NK-92 treated with Interleukin-12 subunit alpha and Interleukin-12 subunit beta, amount 100 ng/mL, for 24 hours (cell line): Measurements from ENCODE around the gene ZFYVE27.

Source experiments
- DNase-seq: peaks from one replicate; lab custom pipeline; 2025; lab: John Stamatoyannopoulos, UW

ZFYVE27 gene

DNA sequence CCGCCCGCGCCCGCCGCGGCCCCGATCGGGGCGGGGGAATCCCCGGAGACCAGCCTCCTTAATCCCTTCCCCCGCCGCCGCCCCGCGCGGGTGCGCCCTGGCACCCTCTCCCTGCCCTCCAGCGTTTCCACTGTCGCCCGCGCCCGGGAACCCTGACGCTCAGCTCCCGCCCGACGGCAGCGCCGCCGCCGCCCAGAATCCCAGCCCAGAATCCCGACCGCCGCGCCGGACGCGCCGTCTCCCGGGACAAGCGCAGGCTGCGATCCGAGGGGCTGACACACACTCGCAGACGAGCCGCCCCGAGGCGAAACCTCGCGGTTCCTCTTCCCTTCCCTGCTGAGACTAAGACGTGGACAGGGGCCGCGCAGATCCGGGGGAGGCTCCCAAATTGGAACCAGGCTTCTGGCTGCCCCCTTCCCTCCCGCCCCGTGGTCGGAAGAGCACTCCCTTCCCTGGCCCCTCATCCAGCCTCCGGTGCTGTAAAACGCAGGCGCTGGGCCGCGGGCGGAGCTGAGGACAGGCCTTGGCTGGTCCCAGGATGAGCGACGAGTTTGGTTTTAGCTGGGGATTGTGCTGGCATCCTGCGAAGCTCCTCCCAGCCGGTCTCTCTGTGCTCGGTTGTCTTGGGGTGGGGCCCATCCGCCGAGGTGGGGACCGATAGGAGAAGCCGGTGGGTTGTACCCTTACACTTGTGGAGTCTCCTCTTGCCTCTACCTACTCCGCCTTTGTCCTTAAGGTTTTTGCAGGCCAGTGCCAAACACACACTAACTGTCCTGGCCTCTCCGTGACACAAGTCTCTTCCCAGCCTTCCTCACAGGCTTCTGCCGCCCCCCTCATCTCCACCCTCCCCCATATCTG is 22.3 kb upstream of the ZFYVE27 start:
- DNase-seq, result no peak

DNA sequence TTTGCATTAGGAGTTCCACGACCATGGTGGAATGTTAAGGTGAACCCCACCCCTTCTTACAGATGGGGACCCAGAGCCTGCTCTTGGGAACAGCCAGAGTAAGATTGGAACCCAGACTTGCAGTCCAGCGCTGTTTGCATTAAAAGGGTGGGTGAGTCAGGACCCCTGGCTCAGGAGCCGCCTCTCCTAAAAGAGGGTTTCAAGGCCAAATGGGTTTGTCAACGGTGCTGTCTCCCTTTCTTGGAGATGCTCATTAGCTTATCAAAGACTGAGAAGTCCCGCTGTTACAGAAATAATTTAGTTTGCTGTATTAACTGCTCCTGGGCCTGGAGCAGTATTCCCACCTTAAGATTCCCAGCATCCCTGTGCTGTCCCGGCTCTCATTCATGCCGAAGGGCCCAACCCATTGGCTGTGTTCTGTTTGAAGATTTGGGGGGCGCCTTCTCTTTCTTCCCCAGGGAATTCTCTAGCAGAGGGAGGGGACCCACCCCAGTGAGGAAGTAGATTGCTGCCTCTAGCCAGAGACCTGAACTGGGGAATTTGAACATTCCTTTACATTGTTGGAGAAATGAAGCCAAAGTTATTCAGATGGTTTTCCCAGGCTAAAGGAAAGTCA is 21.6 kb upstream of the ZFYVE27 start:
- no peak for DNase-seq

DNA sequence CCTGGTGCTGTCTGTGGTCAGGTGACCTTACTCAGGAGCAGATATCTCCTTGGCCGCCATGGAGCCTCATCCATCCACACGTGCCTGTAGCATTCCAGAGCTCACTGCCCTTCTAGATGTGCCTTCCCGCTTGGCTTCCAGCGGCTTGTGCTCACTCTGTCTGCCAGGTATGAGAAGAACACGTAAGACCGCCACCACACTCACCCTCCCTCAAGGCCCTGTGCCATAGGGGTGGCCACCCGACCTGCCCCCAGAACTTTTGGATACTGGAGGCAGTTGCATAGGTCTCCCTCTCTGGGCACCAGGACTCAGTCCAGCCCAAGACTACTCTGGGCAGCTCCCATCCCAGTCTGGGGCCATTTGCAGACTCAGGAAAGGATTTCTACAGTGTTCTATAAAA is 19.3 kb upstream of the ZFYVE27 start:
- DNase-seq, result no peak

DNA sequence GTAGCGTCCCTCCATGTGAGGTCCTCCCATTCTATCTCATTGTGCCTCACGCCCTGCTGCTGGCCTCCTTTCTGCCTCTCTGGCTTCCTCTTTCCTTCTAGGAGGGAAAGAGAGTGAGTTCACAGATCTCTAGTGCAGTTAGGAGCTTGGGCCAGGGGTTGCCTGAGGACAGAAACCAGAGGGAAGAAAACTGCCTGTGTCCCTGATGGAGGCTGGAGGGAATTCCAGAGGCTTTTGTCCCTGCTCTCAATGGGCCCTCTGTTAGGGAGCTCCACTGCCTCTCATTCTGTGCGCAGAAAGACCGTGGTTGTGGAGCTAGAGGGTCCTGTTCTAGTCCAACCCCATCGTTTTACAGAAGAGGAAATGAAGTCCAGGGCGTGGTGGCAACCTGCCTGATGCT is 18.8 kb upstream of the ZFYVE27 start:
- DNase-seq, result no peak

DNA sequence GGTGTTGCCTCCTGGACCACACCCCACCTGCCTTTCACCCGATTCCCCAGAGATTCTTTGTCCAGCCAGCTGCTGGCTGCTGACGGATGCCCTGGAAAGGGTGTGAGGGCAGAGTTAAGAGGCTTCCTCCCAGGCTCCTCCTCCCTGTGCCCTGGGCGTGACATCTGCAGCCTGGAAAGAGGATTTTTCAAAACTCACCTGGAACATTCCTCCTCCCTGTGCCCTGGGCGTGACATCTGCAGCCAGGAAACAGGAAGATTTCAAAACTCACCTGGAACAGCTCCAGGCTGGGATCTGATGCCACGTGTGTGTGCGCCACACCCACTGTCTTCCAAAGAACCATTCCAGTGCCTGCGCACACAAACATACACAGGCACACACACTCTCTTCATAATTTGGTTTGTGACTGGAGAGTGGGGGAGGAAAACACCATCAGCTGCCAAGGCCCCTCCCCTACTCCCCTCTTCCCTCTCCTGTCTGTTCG is 18.2 kb upstream of the ZFYVE27 start:
- DNase-seq, result no peak

DNA sequence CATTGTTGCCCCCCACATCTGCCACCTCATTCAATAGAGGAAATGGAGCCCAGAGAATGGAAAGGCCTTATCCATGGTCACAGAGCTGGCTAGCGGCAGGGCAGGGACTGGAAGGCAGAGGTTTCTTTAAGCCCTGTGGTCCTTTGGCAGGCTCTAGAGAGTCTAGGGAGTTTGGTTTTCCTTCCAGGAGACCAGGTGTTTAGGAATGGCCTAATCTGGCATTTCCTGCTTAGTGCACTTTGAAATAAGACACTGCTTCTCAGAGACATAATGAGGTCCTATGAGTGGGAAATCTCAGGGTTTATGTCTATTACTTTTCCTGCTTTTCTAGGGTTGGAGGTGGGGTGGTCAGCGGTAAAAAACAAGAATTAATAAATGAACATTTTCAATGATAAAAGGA is 17.3 kb upstream of the ZFYVE27 start:
- DNase-seq, result no peak

DNA sequence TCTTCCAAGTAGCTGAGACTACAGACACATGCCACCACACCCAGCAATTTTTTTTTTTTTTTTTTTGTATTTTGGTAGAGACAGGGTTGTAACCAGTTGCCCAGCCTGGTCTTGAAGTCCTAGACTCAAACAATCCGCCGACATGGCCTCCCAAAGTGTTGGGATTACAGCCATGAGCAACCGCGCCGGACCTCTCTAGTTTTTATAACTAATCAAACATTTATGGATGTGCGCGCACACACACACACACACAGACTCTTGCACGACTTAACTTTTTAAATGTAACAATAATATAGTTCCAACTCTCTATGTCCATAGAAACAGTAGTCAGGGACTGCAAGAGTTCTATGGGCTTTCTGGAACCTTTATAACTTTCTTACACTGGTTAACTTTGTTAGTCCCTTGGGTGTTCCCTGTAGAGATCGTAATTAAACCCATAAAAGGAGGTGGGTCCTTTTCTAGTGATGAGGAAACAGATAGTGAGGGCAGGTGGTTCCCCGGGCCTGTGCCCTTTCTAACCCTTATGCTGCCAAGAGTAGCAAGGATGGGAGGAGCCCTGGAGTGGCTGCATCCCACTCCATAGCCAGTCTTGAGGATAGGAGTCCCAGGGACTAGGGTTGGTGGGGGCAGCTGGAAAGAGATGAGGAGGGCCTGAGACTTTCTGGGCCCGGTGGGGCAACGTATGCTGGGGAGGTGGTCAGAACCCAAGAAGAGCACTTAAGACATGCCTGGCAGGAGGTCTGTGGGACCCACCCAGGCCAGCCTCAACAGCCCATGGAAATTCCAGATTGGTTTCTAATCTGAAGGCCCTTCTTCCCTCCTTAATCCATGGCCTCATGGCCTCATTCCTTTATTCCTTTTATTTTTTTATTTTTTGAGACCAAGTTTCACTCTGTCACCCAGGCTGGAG is 14.8 kb upstream of the ZFYVE27 start:
- DNase-seq, result no peak

DNA sequence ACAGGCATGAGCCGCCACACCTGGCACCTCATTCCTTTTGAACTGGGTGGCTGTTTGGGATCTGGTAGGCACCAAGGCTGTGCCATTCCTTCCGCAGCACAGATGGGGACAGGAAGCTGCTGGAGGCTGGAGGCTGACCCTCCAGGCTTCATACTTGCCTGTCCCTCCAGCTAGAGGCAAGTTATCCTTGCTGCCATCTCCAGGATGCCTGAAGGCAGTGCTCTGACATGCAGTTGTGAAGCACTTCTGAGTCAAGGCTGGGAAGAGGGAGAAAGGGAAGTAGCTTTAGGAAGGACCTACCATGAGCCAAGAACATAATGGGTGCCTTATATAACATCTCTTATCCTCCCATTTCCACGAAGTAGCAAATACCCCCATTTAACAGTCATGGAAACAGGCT is 13.9 kb upstream of the ZFYVE27 start:
- DNase-seq, result no peak

DNA sequence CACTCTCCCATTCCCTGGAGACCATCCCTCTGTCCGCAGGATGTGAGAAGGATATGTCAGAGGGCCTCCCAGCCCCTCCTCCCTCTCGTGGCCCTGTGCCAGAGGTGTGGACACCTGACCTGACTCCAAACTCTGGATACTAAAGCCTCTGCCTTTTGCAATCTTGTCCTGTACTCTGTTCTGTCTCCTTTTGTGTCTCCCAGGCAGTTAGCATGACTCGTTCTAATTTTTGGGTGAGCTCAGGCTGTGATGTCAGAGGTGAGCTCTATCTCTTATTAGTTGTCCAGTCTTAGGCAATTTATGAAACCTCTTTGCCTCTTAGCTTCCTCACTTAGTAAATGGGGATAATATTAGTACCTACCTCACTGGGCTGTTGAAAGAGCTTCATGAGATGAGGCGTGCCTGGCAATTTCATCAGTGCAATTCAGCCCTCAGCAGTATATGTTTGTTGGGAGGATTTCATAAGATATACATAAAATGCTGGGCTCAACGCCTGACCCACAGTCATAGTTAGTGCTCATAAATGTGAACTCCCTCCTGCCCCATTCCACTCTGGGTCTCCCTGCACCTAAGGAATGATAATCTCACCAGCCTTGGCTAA is 12.5 kb upstream of the ZFYVE27 start:
- no peak for DNase-seq

DNA sequence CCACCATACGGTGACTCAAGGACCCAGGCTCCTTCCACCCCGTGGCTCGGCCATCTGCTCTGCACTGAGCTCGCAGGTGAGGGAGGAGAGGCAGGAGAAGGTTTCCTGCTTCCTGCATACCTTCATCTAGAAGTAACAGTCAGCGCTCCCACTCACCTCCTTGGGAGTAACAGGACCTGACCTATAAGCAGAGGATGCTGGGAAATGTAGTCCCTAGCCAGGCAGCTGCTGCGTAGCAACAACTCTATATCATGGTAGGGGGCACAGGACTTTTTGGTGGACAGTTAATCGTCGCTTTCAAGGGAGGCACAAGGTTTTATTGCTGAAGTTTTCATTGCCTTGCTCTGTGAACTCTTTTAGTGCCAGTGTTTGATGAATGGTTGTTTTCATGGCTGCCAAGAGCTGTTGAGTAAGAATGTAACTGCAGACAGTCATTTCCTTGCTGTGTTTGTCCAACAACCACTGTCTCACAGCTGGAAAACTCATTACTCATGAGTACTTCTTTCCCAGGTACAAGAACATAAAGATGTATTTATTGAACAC is 10.2 kb upstream of the ZFYVE27 start:
- DNase-seq, result no peak

DNA sequence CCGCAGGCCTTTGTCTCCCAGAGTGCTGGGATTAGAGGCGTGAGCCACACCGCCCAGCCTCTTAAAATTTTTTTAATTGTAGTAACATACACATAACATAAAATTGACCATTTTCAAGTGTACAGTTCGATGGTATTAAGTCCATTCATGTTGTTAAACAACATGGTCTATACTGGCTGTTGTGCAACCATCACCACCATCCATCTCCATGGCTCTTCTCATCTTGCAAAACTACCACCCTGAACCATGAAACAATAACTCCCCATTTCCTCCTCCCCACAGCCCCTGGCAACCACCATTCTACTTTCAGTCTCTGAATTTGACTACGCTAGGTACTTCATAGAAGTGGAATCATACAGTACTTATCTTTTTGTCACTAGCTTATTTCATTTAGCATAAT is 7.9 kb upstream of the ZFYVE27 start:
- no peak for DNase-seq

DNA sequence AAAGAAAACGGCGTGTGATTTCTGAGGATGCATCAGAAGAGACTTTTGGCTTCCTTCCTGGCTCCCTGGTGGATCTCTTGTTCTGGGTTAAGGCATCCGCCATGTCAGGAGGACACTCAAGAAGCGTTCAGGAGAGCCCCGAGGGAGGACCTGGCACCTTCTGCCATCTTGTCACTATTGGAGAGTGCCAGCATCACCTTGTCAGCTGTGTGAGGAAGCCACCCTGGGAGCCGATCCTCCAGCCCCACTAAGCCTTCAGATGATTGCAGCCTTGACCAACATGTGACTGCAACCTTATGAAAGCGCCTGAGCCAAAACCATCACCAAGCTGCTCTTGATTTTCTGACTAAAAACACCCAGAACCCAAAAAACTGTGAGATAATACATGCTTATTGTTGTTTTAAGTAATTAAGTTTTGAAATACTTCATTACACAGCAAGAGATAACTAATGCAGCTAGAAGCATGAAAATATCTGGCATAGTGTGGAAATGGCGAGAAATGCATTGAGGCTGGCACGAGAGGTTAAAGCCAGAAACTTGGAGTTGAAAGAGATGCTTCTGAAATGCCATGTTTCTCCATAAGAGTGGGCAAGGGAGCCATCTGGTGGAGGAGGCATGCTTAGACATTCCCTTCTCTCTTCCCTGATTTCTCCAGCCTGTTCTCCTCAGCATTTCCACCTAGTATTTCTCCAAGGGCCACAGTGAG is 5.4 kb upstream of the ZFYVE27 start:
- no peak for DNase-seq

DNA sequence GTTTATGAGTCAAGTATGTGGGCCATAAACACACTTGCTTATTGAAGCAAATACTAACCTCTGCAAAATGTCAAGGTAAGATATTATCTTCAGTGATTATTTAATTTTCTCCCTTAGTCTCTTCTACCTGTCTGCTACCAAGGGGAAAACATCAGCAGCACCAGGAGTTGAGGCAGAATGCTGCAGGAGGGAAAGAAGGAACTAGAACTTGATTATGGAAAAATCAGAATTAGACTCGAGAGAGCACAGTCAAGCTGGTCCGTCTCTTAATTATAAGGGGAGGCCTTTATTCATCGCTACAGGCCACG is 4.9 kb upstream of the ZFYVE27 start:
- no peak for DNase-seq

DNA sequence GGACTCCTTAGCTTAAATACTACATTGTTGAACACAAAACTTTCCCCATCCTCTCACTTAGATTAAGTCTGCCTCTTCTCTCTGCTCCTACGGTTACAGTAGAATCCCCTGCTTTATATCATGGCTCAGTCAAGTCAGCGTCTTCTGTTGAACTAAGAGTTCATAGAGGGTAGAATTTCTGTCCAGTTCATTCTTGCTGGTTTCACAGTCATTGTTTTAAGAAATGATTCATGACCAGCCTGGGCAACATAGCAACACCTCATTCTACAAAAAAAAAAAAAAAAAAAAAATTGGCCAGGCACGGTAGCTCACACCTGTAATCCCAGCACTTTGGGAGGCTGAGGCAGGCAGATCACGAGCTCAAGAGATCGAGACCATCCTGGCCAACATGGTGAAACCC is 3.7 kb upstream of the ZFYVE27 start:
- no peak for DNase-seq

DNA sequence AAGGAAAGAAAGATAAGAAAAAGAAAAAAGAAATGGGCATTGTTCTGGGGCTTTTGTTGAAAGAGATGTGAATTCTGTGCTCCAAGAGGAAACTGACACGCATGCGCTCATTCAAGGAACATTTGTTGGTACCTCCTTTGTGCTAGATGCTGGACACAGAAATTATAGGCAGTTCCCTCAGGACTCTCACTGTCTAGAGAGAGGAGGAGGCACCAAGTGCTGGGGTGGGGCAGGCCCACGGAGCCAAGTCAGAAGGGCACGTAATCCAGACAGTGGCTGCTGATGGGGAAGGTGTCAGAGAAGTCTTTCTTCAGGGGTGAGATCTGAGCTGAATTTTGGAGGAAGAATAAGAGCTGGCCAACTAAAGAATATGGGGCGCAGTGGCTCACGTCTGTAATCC is 2.9 kb upstream of the ZFYVE27 start:
- DNase-seq, result no peak

DNA sequence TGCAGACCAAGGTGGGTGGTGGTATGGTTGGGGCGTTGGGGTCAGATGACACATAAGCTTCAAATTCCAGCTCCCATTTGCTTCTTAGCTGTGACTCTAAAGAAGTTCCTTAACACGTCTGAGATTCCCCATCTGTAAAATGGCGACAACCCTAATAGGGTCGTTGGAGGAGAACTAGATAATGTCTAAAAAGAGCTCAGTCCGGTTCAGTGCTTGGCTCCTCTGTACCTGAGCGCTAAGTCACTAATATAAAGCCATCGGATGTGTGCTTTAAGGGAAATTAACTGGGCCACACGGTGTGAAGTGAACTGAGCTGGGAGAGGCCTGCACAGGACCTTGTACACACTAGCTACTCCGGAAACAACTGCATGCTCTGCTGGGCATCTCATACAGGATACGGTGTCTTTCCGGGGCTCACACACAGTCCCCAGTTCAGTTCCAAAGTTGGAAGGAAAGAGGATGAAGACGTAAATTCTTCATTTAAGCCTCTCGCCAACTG is 476 bp upstream of the ZFYVE27 start:
- DNase-seq, result no peak

DNA sequence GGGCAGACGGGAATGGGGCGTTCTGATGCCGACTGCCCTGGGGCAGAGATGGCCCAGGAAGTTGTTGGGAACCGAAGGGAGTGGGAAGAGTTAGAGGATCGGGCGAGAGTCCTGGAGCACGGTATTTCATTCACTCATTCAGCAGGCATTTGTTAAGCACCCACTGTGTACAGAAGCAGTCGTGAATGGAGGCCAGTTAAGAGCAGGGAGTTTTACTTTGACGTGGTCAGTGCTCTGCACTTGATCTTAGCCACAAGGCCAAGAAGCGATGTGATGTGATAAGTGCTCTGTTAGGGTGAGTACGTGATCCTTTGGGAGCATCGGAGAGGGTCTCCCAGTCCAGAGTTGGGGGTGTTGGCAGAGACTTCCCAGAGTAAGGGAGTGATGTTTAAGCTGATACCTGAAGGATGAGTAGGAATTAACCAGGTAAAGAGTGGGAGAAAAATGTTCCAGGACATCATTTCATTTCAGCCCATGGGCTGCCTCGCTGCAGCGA is 890 bp downstream of the ZFYVE27 start:
- DNase-seq, result no peak

DNA sequence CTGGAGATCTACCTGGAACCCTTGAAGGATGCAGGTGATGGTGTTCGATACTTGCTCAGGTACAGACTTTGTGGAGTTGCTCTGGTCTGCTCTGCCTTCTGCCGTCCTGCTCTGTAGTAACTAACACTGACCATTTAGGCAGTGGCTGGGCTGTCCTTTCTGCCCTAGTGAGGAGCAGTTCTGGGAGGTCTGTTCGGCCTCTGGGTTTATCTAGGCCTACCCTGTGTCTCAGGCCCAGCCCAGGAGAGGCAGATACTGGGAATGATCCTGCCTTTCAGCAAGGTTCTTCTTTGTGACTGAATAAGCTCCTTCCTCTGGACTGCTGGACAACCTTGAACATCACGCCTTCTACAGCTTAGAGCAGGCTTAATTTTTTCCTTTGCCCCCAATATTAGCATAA is 1.7 kb downstream of the ZFYVE27 start:
- no peak for DNase-seq

DNA sequence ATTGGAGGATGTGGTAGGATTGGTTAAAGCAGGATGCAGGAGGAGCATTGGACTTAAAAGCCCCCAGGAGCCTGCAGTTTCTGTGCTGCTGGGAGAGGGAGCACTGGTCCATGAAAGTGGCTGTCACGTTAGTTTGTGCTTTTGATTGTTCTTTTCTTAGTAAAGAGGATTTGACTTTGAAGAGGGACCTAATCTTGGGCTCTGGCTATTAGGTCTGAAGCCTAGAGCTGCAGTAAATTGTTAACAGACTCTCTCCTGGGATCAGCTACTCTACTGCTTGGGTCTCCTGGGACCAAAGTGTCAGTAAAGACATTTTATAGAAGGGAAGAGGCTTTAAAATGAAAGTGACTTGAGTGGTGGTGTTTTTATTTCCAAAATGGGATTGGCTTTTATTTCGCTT is 3.7 kb downstream of the ZFYVE27 start:
- no peak for DNase-seq

DNA sequence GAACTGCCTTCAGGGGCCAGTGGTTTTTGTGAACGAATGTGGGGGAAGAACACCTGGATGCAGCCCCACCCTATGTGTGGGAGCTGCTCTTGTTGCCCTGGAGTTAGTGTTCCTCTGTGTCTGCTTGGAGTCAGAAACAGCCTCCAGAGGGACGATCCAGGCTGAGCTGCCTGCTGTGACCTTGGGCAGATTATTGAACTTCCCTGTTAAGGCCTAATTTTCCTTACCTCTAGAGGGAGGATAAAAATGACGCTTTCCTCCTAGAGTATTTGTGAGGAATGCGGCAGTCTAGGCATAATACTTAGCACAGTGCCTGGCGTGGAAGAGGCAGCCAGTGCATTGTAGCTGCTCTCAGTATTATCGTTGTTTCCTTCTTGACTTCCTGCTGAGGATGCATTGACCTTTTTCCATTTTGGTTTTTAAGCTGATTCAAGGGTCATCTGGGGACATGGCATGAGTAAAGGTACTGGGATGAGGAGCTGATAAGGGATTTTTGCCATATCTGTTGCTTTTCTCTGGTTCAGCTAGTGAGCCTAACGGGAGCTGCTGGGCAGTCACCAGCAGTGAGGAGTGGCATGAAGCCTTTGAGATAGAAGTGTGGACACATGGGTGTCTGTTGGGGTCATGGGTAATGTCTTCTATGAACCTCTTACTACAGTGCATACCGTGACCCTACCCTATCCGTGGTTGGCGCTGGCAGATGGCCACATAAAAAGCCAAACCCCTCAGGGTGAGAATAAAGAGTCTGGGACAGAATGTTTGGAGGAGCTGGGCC is 6.4 kb downstream of the ZFYVE27 start:
- DNase-seq, result no peak
